HG03280 (cell line): ENCODE measurements around the gene INPP5F.
"Not testable (repeated sequence)": the region's sequence is repeated elsewhere in the genome, so short reads cannot be mapped to it uniquely, and the experiment has no call there.

Source experiments
- ATAC-seq: cut with Tn5 transposase; IDR thresholded peaks from one replicate; pipeline ENCODE4 v1.9.1; 2021; ENCODE audit warnings: mild to moderate bottlenecking, moderate library complexity; ENCODE audit not compliant: unreplicated experiment

Gene INPP5F

GRCh38 chr10:119772334-119772733 lies 46.5 kb downstream of the INPP5F start:
- no peak for ATAC-seq

- ATAC-seq = not testable (repeated sequence)
Measured at GRCh38 chr10:119773041-119773440, 47.2 kb downstream of the INPP5F start.

GRCh38 chr10:119775529-119775928 lies 49.7 kb downstream of the INPP5F start:
- no peak for ATAC-seq

- ATAC-seq = no peak
Measured at GRCh38 chr10:119776536-119776935, 50.7 kb downstream of the INPP5F start.

GRCh38 chr10:119777686-119778085 lies 51.8 kb downstream of the INPP5F start:
- ATAC-seq = no peak

- no peak for ATAC-seq
Measured at GRCh38 chr10:119778776-119779445, 53.1 kb downstream of the INPP5F start.

- no peak for ATAC-seq
Measured at GRCh38 chr10:119780879-119781480, 55.1 kb downstream of the INPP5F start.

- no peak for ATAC-seq
Measured at GRCh38 chr10:119781498-119781897, 55.6 kb downstream of the INPP5F start.

- ATAC-seq = no peak
Measured at GRCh38 chr10:119782981-119783664, 57.3 kb downstream of the INPP5F start.

- no peak for ATAC-seq
Measured at GRCh38 chr10:119783665-119784027, 57.8 kb downstream of the INPP5F start.

GRCh38 chr10:119784340-119785067 lies 58.7 kb downstream of the INPP5F start:
- no peak for ATAC-seq

GRCh38 chr10:119786117-119786769 lies 60.4 kb downstream of the INPP5F start:
- ATAC-seq = no peak

- ATAC-seq = not testable (repeated sequence)
Measured at GRCh38 chr10:119795101-119795500, 69.3 kb downstream of the INPP5F start.

GRCh38 chr10:119796039-119796438 lies 70.2 kb downstream of the INPP5F start:
- ATAC-seq = no peak

GRCh38 chr10:119801176-119801575 lies 75.3 kb downstream of the INPP5F start:
- ATAC-seq = no peak

- ATAC-seq = peak; percentile 55
Measured at GRCh38 chr10:119801998-119802538, 76.2 kb downstream of the INPP5F start.

- no peak for ATAC-seq
Measured at GRCh38 chr10:119803264-119803663, 77.4 kb downstream of the INPP5F start.

- ATAC-seq = no peak
Measured at GRCh38 chr10:119805702-119806230, 79.9 kb downstream of the INPP5F start.

GRCh38 chr10:119806334-119807130 lies 80.7 kb downstream of the INPP5F start:
- ATAC-seq = no peak
